AG09309 (cell line): Measurements from ENCODE around the gene KNDC1.
"Not testable (repeated sequence)": the region's sequence is repeated elsewhere in the genome, so short reads cannot be mapped to it uniquely, and the experiment has no call there.

Source experiments
- DNase-seq: peaks from one replicate; pipeline ENCODE4 v3.0.0-alpha.2; 2010; ENCODE audit warnings: low read depth
- H3K4me3 ChIP-seq: 2 replicates; pipeline ENCODE4 v1.5.1; 2011; ENCODE audit warnings: mild to moderate bottlenecking, low read depth, low read length, moderate library complexity; ENCODE audit not compliant: control insufficient read depth
- CTCF ChIP-seq: IDR thresholded peaks from 2 replicates; pipeline ENCODE4 v1.5.1; 2011; ENCODE audit warnings: mild to moderate bottlenecking, low read depth, low read length, inconsistent platforms; ENCODE audit not compliant: insufficient read depth, control insufficient read depth; ENCODE audit errors: missing control alignments

KNDC1 gene

GRCh38 chr10:133227256-133227655 lies 67.2 kb downstream of the KNDC1 start:
- H3K4me3 ChIP-seq = no peak overlapping the region
- DNase-seq = no peak
- TF ChIP-seq CTCF = no peak

GRCh38 chr10:133229265-133230043 lies 69.4 kb downstream of the KNDC1 start:
- no peak for TF ChIP-seq CTCF
- H3K4me3 ChIP-seq = no peak overlapping the region
- DNase-seq = no peak

GRCh38 chr10:133230044-133230361 lies 70.0 kb downstream of the KNDC1 start, which contains the start of gene UTF1:
Gene UTF1 (plus strand): TSS chr10:133230217. CDS start chr10:133230289, 72 bp downstream.
- H3K4me3 ChIP-seq = no peak within 1 kb of the TSS
- no peak for DNase-seq
- no peak for TF ChIP-seq CTCF

GRCh38 chr10:133230387-133231195 lies 70.6 kb downstream of the KNDC1 start:
- TF ChIP-seq CTCF = no peak
- DNase-seq = no peak
- H3K4me3 ChIP-seq = no peak overlapping the region

- no peak for TF ChIP-seq CTCF
- H3K4me3 ChIP-seq = no peak overlapping the region
- DNase-seq = no peak
Measured at GRCh38 chr10:133231244-133231945, 71.4 kb downstream of the KNDC1 start.

- DNase-seq = no peak
- no peak overlapping the region for H3K4me3 ChIP-seq
- TF ChIP-seq CTCF = no peak
Measured at GRCh38 chr10:133231946-133232574, 72.0 kb downstream of the KNDC1 start.

- not testable (repeated sequence) for DNase-seq
Measured at GRCh38 chr10:133234796-133235195, 74.8 kb downstream of the KNDC1 start.

More at GRCh38 chr10:133234796-133235195, 74.8 kb downstream of the KNDC1 start:
- not testable (repeated sequence) for H3K4me3 ChIP-seq
